Adipocyte (in vitro differentiated cells): Measurements from ENCODE around the gene AEN.

Source experiments
- DNase-seq: peaks from one replicate; pipeline ENCODE4 v3.0.0-alpha.2; 2015; ENCODE audit warnings: low read depth
- H3K27me3 ChIP-seq: replicated peaks from 2 replicates; pipeline ENCODE4 v1.7.0; 2013; ENCODE audit warnings: mild to moderate bottlenecking, low read length, moderate library complexity; ENCODE audit not compliant: control insufficient read depth, insufficient read depth
- H3K36me3 ChIP-seq: 2 replicates; pipeline ENCODE4 v1.7.0; 2013; ENCODE audit warnings: low read length, mild to moderate bottlenecking, moderate library complexity; ENCODE audit not compliant: control insufficient read depth, insufficient read depth, severe bottlenecking
- H3K4me1 ChIP-seq: 2 replicates; pipeline ENCODE4 v1.7.0; 2013; ENCODE audit warnings: mild to moderate bottlenecking, low read length, moderate library complexity; ENCODE audit not compliant: control insufficient read depth, insufficient read depth
- H3K4me3 ChIP-seq: 2 replicates; pipeline ENCODE4 v1.7.0; 2013; ENCODE audit warnings: mild to moderate bottlenecking, low read length, moderate library complexity
- H3K9ac ChIP-seq: 2 replicates; pipeline ENCODE4 v1.7.0; 2013; ENCODE audit warnings: mild to moderate bottlenecking, low read length, moderate library complexity
- H3K9me3 ChIP-seq: 2 replicates; pipeline ENCODE4 v1.7.0; 2013; ENCODE audit warnings: mild to moderate bottlenecking, low read length, moderate library complexity; ENCODE audit not compliant: control insufficient read depth

The AEN gene

DNA sequence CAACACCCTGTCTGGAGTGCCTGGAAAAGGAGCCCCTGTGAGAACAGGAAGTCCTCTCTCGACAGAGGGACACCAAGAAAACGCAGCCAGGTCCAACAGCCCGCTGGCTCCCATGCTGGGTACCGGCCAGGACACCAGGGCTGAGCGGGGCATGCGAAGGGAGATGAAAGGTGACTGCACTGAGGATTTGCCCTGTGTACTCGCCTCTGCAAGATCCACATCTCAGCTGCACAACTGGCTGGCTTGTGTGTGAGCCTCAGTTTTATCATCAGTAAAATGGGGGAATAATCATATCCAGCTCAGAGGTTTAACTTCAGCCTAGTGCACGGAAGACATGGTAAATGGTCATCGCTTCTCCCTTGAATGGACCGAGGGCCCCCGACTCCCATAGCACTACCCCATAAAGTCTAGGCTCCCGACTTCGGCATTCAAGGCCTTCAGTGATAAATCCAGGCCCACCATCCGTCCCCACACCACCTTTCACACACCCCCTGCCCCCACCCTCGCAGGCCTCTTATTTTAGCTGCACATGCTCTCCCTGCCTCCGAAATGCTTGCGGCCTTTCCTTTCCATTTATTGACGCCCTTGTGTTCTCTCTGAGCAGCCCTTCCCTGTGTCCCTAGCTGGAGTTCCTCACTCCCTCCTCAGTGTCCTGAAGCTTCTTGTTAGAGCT lies 33.4 kb downstream of the AEN start:
- DNase-seq: no peak
- Histone ChIP-seq H3K9ac (no peak overlapping the region), H3K9me3 (no peaks in the 10 kb centered on the region), H3K4me1 (peaks cover 6% of the 10 kb centered on the region), H3K36me3 (no peaks in the 10 kb centered on the region), H3K27me3 (no peaks in the 10 kb centered on the region), H3K4me3 (no peak overlapping the region)

DNA sequence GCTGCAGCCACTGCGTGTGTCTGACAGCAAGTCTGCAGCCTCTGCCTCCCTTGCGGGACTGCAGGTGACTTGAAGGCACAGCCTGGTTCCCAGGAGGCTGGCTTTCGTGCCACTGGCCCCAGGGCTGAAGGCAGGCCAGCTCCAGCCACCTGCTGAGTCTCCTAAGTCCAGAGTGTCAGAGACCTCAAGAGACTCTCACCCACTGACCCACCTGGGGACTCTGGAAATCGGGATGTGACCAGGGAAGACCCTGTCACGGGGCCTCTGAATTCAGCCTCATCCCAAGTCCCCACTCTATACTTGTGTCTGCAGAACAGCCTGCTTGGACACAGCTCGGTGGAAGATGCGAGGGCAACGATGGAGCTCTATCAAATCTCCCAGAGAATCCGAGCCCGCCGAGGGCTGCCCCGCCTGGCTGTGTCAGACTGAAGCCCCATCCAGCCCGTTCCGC lies 34.0 kb downstream of the AEN start:
- no peak overlapping the region for H3K9ac ChIP-seq
- H3K4me3 ChIP-seq: no peak overlapping the region
- H3K9me3 ChIP-seq: no peaks in the 10 kb centered on the region
- no peaks in the 10 kb centered on the region for H3K36me3 ChIP-seq
- peaks cover 11% of the 10 kb centered on the region for H3K4me1 ChIP-seq
- H3K27me3 ChIP-seq: no peaks in the 10 kb centered on the region
- DNase-seq: no peak

DNA sequence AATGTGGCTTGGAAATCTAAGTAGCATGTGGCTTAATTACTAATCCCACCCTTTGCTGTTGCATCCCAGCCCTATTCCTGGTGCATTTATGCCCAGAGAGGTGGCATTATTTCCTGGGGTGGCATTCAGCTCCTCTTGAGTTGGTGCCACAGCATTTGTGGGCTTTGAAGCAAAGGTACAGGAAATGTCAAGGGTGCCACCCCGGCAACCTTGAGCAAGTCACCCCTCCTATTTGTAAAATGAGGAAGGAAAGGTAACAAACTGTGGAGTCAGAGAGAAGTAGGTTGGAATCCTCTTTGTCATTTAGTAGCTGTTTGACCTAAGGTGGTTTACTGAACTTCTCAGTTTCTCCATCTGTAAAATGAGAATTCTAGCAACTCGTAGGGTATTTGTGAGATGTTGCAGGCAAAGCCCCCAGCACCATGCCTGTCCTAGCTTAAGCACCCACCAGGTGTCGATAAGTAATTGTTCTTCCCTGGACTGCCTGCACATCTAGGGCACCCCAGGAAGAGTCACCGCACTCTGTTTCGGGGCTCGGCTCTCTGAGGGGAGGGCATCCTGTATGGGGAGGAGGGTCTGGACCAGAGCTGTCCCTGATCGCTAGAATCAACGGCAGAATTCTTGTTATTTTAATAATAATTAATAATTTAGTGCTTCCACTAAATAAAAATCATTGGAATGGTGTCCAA lies 34.8 kb downstream of the AEN start:
- H3K9me3 ChIP-seq: no peaks in the 10 kb centered on the region
- no peak overlapping the region for H3K9ac ChIP-seq
- no peaks in the 10 kb centered on the region for H3K27me3 ChIP-seq
- no peak overlapping the region for H3K4me3 ChIP-seq
- H3K4me1 ChIP-seq: peaks cover 19% of the 10 kb centered on the region
- DNase-seq: no peak
- no peaks in the 10 kb centered on the region for H3K36me3 ChIP-seq

DNA sequence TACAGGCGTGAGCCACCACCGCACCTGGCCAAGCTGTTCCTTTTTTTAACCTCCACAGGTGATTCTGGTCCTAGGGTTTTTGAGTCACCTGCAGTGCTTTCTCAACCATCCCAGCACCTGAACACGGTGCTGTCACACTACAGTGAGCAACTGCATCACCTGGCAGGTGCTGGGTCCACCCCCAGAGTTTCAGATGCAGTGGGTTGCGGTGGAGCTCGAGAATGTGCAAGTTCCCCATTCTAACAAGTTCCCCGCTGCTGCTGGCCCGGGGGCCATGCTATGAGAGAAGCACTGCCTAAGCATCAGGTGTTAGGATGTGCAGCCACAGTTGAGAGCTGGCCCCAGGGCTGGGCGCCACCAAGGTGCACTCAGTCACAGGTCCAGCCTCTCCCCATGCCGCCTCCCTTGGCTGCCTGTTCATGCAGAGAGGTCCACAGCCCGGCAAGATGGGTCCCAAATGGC lies 35.7 kb downstream of the AEN start:
- no peak for DNase-seq
- Histone ChIP-seq H3K4me1 (peaks cover 28% of the 10 kb centered on the region), H3K9ac (no peak overlapping the region)

DNA sequence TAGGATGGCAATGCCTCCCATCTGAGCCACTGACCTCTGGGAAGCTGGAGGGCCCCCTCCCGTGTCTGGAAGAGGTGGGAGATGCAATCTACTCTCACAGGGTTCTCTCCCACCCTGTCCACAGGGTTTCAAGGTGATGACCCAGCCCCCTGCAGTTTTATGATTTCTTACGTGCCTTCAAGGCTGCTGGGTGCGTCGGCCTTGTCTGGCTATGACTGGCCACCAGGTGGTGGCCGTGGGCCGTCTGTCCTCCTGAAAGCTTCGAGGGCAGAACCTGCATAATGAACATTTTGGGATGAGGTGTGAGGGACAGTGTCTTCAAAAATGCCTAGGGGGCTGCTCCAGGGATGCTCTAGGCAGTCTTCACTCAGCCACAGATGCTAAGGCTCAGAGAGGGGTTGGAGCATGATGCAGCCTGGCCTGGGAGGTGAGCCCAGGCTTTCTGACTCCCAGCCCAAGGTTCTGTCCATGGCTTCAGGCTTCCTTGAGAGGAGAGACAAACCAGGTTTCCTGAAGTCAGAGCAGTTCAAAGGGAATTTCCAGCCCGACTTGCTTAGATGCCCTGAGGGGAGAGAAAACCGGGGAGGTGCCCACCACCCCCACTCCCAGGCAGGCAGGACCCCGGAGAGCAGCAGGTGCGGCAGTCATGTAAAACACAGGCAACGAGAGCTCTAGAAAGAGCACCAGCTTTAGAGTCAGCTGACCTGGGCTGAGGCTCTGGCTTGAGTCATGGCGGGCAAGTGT lies 36.4 kb downstream of the AEN start:
- H3K4me3 ChIP-seq: no peak overlapping the region
- H3K9ac ChIP-seq: no peak overlapping the region
- H3K9me3 ChIP-seq: no peaks in the 10 kb centered on the region
- peak; percentile 79 for DNase-seq
- H3K36me3 ChIP-seq: no peaks in the 10 kb centered on the region
- peaks cover 30% of the 10 kb centered on the region for H3K4me1 ChIP-seq
- no peaks in the 10 kb centered on the region for H3K27me3 ChIP-seq

More for the DNA sequence above, 35.7 kb downstream of the AEN start:
- H3K9me3 ChIP-seq: no peaks in the 10 kb centered on the region
- no peak overlapping the region for H3K4me3 ChIP-seq
- no peaks in the 10 kb centered on the region for H3K36me3 ChIP-seq
- no peaks in the 10 kb centered on the region for H3K27me3 ChIP-seq

DNA sequence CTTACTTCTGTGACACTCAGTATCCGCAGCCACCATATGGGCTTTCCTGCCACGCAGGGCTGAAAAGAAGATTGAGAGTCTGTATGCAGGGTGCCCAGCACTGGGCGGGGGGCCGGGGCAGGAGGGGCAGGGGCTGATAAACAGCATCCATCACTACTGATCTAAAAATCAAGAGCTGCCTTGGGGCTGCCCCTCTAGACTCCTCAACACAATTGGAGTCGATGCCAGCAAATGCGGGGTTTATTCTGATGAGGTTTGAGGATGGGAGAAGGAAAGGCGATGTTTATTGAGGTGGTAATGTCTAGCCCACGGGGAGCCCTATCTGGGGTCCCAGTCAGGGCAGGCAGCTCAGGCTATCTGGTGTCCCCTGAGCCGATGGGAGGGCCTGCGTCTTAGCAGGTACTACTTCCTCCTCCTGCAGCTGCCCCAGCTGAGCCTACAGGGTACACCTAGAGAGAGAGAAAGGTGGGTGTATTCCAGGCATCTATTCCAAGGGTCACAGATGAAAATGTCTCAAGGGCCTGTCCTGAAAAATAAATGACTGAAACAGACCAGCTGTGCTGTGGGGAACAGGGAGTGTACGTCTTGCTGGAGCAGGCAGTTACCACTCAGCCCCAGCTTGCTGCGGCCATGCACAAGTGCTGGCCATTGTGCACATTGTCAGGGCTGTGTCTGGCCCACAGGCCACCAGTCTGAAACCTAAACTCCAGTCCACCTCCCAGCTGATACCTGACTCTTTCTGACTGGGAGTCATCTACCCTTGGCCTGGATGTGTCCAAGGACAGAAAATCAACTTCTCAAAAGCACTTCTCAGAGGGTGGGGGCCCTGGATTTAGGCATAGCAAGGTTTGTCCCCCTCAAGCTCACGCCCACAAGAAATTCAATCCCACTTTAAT lies 37.2 kb downstream of the AEN start:
- Histone ChIP-seq H3K36me3 (no peaks in the 10 kb centered on the region), H3K27me3 (no peaks in the 10 kb centered on the region)
- DNase-seq: no peak

DNA sequence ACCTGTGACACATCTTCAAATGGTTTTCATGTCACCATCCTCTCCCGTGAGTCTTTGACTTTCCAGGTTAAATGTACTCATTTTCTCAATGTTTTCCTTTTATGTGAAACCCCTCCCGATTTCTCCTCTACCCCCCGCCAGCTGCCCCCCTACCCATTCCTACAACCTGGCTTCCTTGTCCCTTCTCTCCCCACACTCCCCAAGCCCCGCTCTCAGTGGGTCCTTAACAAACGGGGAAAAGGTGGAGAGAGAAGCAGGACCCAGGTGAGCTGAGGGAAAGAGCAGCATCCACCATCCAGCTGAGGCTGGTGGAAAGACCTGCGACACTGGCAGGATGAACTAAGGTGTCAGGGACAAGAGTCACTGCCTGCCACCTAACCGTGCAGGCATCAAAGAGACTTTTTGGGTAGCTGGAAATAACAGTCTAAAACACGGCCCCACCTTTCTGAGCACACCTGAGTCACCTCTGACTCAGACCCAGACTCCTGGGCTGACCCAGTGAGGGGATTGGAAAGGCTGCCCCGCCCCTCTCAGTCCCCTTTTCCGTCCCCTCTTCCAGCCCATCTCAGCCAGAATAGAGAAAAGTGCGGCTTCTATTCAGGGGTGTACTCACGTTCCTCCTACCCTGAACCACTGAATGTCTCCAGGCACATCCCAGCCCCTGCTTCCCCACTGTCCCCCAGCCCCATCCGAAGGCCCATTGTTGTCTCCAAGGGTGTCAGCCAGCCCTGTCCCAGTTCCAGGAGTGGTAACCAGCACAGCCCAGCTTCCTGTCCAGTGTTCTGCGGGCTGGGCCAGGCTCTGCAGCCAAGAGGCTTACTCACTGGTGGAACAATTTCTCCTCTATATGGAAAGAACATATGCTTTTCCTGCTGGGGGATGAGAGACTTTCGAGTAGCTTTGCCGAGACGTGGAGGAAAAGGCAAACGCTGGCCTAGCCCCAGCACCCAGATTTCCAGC lies 38.1 kb downstream of the AEN start:
- H3K9me3 ChIP-seq: no peaks in the 10 kb centered on the region
- DNase-seq: peak; percentile 55
- no peaks in the 10 kb centered on the region for H3K27me3 ChIP-seq
- H3K4me3 ChIP-seq: no peak overlapping the region
- peak overlapping the region; percentile 32 for H3K9ac ChIP-seq
- H3K36me3 ChIP-seq: no peaks in the 10 kb centered on the region
- peaks cover 33% of the 10 kb centered on the region for H3K4me1 ChIP-seq

More for the DNA sequence above, 37.2 kb downstream of the AEN start:
- H3K4me1 ChIP-seq: peaks cover 30% of the 10 kb centered on the region
- H3K4me3 ChIP-seq: no peak overlapping the region
- H3K9me3 ChIP-seq: no peaks in the 10 kb centered on the region
- H3K9ac ChIP-seq: no peak overlapping the region

DNA sequence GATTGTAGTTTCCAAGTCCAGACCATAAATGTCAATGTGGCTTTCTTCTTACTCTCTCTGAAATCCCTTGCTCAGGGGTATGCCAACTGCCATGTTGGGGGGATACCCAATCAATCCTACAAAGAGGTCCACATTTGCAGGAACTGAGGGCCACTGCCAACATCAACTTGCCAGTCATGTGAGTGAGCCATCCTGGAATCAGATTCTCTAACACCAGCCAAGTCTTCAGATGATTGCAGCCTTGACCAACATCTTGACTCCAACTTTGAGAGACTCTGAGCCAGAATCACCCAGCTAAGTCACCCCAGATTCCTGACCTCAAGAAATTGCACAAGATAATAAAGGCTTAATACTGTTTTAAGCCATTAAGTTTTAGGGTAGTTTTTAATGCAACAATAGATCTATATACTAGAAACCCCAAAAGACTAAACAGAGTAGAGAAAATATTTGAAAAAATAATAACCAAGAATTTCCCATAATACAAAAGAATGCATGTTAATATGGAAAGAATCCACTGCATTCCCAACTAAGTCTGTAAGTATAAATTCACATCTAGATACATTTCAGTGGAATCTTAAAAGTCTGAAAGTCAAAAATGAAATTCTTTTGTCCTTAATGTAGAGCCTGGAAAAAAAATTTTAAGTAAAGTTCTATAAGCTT lies 40.0 kb downstream of the AEN start:
- Histone ChIP-seq H3K9me3 (no peaks in the 10 kb centered on the region), H3K27me3 (no peaks in the 10 kb centered on the region), H3K36me3 (no peaks in the 10 kb centered on the region), H3K4me3 (no peak overlapping the region), H3K9ac (no peak overlapping the region), H3K4me1 (peaks cover 33% of the 10 kb centered on the region)
- peak; percentile 69 for DNase-seq

DNA sequence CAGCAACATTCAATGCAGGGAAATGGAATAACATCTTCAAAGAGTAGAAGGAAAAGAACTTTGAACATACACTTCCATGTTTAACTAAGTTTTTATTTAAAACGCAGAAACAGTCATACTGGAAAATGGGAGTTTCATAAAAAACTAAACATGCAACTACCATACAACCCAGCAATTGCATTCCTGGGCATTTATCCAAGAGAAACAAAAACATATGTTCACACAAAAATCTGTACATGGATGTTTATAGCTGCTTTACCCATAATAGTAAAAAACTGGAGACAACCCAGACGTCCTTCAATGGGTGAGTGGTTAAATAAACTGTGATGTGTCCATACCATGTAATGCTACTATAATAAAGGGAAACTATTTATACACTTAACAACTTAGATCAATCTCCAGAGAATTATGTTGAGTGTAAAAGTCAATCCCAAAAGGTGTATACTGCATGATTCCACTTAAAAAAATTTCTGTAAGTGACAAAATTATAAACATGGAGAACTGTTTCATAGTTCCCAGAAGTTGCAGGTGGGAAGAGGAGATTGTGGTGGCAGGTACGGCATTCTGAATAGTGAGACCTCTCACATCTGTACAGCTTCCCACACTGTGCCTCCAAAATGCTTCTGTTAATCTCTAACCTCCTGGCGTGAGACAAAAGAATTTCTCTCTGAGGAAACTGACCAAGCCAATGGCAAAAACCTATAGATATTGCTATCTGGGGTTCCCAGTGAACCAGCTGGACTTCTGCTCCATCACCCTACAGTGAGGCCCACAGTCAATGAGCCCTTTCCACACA lies 40.8 kb downstream of the AEN start:
- no peaks in the 10 kb centered on the region for H3K27me3 ChIP-seq
- no peak overlapping the region for H3K9ac ChIP-seq
- H3K4me1 ChIP-seq: peaks cover 33% of the 10 kb centered on the region
- DNase-seq: peak; percentile 69
- H3K4me3 ChIP-seq: no peak overlapping the region
- H3K9me3 ChIP-seq: no peaks in the 10 kb centered on the region
- H3K36me3 ChIP-seq: no peaks in the 10 kb centered on the region
